ENCODE data around the gene HOXB7. TPM values are rescaled to one million over a fixed set of nuclear protein-coding genes. Genes with fewer than 3 reads are reported as not detected.

The HOXB7 gene
- not detected in 2 replicates for polyA plus RNA-seq (2011; rRNA removed)
- not detected in 2 replicates for polyA minus RNA-seq (2011; rRNA and poly(A)+ RNA removed)

DNA sequence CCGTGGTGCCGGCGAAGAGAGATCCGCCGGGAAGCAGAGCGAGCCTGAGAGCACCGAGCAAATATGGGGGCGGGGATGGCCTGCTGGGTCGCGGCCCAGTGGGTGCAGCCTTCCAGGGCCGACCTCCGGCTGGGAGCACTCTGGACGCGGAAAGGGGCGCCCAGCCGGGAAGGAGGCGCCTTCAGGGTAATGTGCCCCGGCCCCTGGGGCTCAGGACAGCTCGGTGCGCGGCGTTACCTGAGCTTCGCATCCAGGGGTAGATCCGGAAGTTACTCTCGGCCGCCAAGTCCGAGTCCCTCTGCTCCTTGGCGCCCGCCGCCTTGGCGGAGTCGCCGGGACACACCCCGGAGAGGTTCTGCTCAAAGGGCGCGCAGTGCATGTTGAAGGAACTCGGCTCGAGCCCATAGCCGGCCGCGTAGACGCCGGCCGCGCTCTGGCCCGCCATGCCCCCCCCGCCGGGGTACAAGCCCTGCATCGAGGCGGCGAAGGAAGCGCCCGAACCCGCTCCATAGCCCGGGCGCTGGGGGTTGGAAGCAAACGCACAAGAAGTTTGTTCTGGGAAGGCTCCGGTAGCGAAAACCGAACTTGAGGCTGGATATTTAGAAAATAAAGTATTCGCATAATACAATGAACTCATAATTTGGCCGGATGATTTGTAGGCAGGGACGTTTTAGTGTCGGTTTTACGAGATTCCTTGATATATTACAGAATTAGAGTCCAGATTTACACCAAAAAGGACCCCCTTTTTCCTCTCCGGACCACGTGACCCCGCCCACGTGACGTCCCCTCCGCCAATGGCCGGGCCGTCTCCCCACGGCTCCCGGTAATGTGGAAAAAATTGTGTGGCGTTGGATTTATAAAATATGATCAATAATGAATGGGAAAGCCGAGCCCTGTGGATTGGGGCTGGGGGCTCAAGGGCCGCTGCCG, at the start of gene HOXB7:
HOXB7 (minus strand) TSS at position 736 of the 930 bp plus-strand sequence; CDS start at position 637, 99 bp downstream.
- ChIA-PET POLR2A (no interaction called here), CTCF (interaction anchor here (0.9 to 4.7 kb wide), 3 partner anchors 8 to 275 kb away, joined by 3 to 27 read pairs (median 4); no protein-coding TSS in a partner anchor)
- Histone ChIP-seq H3K4me3 (ENCODE audit: low read depth, low read length) (peak within 1 kb of the TSS; percentile 6), H3K27me3 (ENCODE audit: control insufficient read depth, insufficient read depth, low read length) (peaks cover 84% of the 10 kb centered on the region), H3K36me3 (ENCODE audit: control insufficient read depth, insufficient read depth, low read length) (no peaks in the 10 kb centered on the region)
- DNase-seq (ENCODE audit: low read depth) = no peak
- TF ChIP-seq, protein P1, sequence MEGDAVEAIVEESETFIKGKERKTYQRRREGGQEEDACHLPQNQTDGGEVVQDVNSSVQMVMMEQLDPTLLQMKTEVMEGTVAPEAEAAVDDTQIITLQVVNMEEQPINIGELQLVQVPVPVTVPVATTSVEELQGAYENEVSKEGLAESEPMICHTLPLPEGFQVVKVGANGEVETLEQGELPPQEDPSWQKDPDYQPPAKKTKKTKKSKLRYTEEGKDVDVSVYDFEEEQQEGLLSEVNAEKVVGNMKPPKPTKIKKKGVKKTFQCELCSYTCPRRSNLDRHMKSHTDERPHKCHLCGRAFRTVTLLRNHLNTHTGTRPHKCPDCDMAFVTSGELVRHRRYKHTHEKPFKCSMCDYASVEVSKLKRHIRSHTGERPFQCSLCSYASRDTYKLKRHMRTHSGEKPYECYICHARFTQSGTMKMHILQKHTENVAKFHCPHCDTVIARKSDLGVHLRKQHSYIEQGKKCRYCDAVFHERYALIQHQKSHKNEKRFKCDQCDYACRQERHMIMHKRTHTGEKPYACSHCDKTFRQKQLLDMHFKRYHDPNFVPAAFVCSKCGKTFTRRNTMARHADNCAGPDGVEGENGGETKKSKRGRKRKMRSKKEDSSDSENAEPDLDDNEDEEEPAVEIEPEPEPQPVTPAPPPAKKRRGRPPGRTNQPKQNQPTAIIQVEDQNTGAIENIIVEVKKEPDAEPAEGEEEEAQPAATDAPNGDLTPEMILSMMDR (IDR thresholded peaks at IDR 0.05; ENCODE audit: insufficient read depth, low read depth, low read length) = no peak

DNA sequence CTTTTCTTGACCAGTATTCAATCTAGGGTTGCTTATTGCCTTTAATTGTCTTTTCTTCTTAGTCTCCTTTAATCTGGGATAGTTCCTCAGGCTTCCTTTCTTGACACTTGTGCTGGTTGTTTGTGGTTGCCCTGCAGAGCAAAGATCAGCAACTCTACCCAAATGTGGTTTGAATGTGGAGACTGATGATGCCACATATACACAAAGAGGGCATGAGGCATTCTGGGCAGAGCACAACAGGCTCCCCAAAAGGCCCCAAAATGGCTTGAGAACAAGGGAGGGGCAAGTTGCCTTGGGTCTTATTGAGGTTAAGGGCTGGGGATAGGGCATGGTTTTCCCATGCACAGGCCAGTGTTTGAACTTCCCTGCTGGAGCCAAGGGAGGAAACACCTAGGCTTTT, 45.1 kb upstream of the HOXB7 start:
- no peaks in the 10 kb centered on the region for H3K36me3 ChIP-seq (ENCODE audit: control insufficient read depth, insufficient read depth, low read length)
- peaks cover 6% of the 10 kb centered on the region for H3K27me3 ChIP-seq (ENCODE audit: control insufficient read depth, insufficient read depth, low read length)
- CTCF ChIA-PET = interaction anchor here (1.6 kb wide), 1 partner anchor 23 kb away, joined by 3 read pairs; no protein-coding TSS in a partner anchor
- POLR2A ChIA-PET = no interaction called here
- no peak for DNase-seq (ENCODE audit: low read depth)
- no peak overlapping the region for H3K4me3 ChIP-seq (ENCODE audit: low read depth, low read length)
- TF ChIP-seq, protein P1 (IDR thresholded peaks at IDR 0.05; ENCODE audit: insufficient read depth, low read depth, low read length) = no peak

- no peak for DNase-seq (ENCODE audit: low read depth)
- Histone ChIP-seq H3K4me3 (ENCODE audit: low read depth, low read length) (no peak overlapping the region), H3K27me3 (ENCODE audit: control insufficient read depth, insufficient read depth, low read length) (peaks cover 27% of the 10 kb centered on the region), H3K36me3 (ENCODE audit: control insufficient read depth, insufficient read depth, low read length) (no peaks in the 10 kb centered on the region)
- TF ChIP-seq, protein P1 (IDR thresholded peaks at IDR 0.05; ENCODE audit: insufficient read depth, low read depth, low read length) = no peak
- POLR2A ChIA-PET = no interaction called here
- CTCF ChIA-PET = interaction anchor here (1.0 kb wide), 1 partner anchor 22 kb away, joined by 3 read pairs; no protein-coding TSS in a partner anchor
These were observed 38.9 kb upstream of the HOXB7 start for GRCh38 chr17:48649741-48650140.

DNA sequence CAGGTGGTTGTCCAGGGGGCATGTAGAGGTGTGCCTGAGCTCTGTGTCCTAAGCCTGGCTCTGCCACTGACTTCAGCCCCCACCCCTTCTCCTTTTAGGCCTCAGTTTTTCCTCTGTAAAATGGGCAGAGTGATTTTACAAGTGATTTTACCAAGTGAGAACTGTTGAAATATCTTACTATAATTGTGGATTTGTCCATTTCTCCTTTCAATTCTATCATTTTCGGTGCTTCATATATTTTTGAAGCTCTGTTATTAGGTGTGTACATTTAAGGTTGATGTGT, 37.1 kb upstream of the HOXB7 start:
- POLR2A ChIA-PET = no interaction called here
- Histone ChIP-seq H3K27me3 (ENCODE audit: control insufficient read depth, insufficient read depth, low read length) (peaks cover 39% of the 10 kb centered on the region), H3K36me3 (ENCODE audit: control insufficient read depth, insufficient read depth, low read length) (no peaks in the 10 kb centered on the region), H3K4me3 (ENCODE audit: low read depth, low read length) (no peak overlapping the region)
- TF ChIP-seq, protein P1 (IDR thresholded peaks at IDR 0.05; ENCODE audit: insufficient read depth, low read depth, low read length) = no peak
- CTCF ChIA-PET = interaction anchor here (0.6 kb wide), 1 partner anchor 14 kb away, joined by 3 read pairs; no protein-coding TSS in a partner anchor
- no peak for DNase-seq (ENCODE audit: low read depth)
